HL-60 (cell line): ENCODE data around the gene MAP1LC3A.

ENCODE experiments used
- TF ChIP-seq, protein P1 (sequence below): IDR thresholded peaks from one replicate; pipeline ENCODE4 v1.5.1; 2011; ENCODE audit warnings: low read length, control low read depth, inconsistent platforms; ENCODE audit not compliant: insufficient read depth
- TF ChIP-seq, protein P2 (sequence below): IDR thresholded peaks from 2 replicates; pipeline ENCODE4 v1.6.1; 2012; ENCODE audit warnings: low read depth; ENCODE audit not compliant: insufficient replicate concordance

DNA sequence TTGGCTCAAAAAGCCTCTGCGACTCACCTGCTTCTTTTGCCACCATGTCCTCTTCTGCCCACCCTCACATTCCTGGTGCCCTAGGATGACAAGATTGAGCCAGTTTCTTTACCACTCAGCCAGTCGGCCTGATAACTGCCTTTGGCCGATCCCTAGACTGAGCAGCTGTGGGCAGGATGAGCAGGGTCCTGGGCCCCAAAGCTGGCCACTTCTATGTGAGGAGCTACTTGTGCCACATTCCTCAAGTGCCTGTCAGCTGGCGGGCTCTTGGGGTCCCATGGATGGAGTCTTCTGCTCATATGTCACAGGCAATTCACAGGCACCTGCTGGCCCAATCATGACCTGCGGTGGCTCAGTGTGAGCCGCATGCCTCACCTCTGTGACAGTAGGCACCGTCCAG, 25.8 kb upstream of the MAP1LC3A start:
- TF ChIP-seq, protein P1, sequence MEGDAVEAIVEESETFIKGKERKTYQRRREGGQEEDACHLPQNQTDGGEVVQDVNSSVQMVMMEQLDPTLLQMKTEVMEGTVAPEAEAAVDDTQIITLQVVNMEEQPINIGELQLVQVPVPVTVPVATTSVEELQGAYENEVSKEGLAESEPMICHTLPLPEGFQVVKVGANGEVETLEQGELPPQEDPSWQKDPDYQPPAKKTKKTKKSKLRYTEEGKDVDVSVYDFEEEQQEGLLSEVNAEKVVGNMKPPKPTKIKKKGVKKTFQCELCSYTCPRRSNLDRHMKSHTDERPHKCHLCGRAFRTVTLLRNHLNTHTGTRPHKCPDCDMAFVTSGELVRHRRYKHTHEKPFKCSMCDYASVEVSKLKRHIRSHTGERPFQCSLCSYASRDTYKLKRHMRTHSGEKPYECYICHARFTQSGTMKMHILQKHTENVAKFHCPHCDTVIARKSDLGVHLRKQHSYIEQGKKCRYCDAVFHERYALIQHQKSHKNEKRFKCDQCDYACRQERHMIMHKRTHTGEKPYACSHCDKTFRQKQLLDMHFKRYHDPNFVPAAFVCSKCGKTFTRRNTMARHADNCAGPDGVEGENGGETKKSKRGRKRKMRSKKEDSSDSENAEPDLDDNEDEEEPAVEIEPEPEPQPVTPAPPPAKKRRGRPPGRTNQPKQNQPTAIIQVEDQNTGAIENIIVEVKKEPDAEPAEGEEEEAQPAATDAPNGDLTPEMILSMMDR, result no peak
- TF ChIP-seq, protein P2, sequence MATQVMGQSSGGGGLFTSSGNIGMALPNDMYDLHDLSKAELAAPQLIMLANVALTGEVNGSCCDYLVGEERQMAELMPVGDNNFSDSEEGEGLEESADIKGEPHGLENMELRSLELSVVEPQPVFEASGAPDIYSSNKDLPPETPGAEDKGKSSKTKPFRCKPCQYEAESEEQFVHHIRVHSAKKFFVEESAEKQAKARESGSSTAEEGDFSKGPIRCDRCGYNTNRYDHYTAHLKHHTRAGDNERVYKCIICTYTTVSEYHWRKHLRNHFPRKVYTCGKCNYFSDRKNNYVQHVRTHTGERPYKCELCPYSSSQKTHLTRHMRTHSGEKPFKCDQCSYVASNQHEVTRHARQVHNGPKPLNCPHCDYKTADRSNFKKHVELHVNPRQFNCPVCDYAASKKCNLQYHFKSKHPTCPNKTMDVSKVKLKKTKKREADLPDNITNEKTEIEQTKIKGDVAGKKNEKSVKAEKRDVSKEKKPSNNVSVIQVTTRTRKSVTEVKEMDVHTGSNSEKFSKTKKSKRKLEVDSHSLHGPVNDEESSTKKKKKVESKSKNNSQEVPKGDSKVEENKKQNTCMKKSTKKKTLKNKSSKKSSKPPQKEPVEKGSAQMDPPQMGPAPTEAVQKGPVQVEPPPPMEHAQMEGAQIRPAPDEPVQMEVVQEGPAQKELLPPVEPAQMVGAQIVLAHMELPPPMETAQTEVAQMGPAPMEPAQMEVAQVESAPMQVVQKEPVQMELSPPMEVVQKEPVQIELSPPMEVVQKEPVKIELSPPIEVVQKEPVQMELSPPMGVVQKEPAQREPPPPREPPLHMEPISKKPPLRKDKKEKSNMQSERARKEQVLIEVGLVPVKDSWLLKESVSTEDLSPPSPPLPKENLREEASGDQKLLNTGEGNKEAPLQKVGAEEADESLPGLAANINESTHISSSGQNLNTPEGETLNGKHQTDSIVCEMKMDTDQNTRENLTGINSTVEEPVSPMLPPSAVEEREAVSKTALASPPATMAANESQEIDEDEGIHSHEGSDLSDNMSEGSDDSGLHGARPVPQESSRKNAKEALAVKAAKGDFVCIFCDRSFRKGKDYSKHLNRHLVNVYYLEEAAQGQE, result no peak
